ENCODE results near the gene SLC8A1. TPM values are rescaled to one million over a fixed set of nuclear protein-coding genes. Genes with fewer than 3 reads are reported as not detected.

The SLC8A1 gene
- total RNA-seq, 2 donors from 2014 or later, result 3.1 to 22.6 TPM

- intact Hi-C loops (cut with DNase I, micrococcal nuclease), result no loop called here
- no peak for DNase-seq
- no peak for ATAC-seq
Observed at GRCh38 chr2:40339026-40339425, 112.9 kb downstream of the SLC8A1 start.

GRCh38 chr2:40332191-40332826, 119.6 kb downstream of the SLC8A1 start:
- intact Hi-C loops (cut with DNase I, micrococcal nuclease), result no loop called here
- DNase-seq (no peak), ATAC-seq (no peak)

GRCh38 chr2:40330096-40330495, 121.8 kb downstream of the SLC8A1 start:
- DNase-seq, result no peak
- intact Hi-C loops (cut with DNase I, micrococcal nuclease), result no loop called here
- ATAC-seq, result no peak

GRCh38 chr2:40329739-40330030, 122.2 kb downstream of the SLC8A1 start:
- intact Hi-C loops (cut with DNase I, micrococcal nuclease), result no loop called here
- DNase-seq, result peak in 1 of 2 donors; percentile 48
- no peak for ATAC-seq

- intact Hi-C loops (cut with DNase I, micrococcal nuclease), result no loop called here
- no peak for DNase-seq
- no peak for ATAC-seq
Observed at GRCh38 chr2:40325116-40325515, 126.8 kb downstream of the SLC8A1 start.

- DNase-seq (no peak), ATAC-seq (no peak)
- intact Hi-C loops (cut with DNase I, micrococcal nuclease), result no loop called here
Observed at GRCh38 chr2:40324656-40325055, 127.2 kb downstream of the SLC8A1 start.

GRCh38 chr2:40321822-40322221, 130.1 kb downstream of the SLC8A1 start:
- ATAC-seq (no peak), DNase-seq (no peak)
- intact Hi-C loops (cut with DNase I, micrococcal nuclease), result no loop called here

GRCh38 chr2:40321016-40321623, 130.8 kb downstream of the SLC8A1 start:
- intact Hi-C loops (cut with DNase I, micrococcal nuclease), result no loop called here
- no peak for DNase-seq
- no peak for ATAC-seq

- intact Hi-C loops (cut with DNase I, micrococcal nuclease), result no loop called here
- no peak for ATAC-seq
- no peak for DNase-seq
Observed at GRCh38 chr2:40318921-40319320, 133.0 kb downstream of the SLC8A1 start.

GRCh38 chr2:40317761-40318160, 134.1 kb downstream of the SLC8A1 start:
- DNase-seq (no peak), ATAC-seq (no peak)
- intact Hi-C loops (cut with DNase I, micrococcal nuclease), result no loop called here

GRCh38 chr2:40317046-40317445, 134.8 kb downstream of the SLC8A1 start:
- intact Hi-C loops (cut with DNase I, micrococcal nuclease), result no loop called here
- ATAC-seq, result no peak
- DNase-seq, result no peak

- intact Hi-C loops (cut with DNase I, micrococcal nuclease), result no loop called here
- ATAC-seq, result no peak
Observed at GRCh38 chr2:40316620-40317019, 135.3 kb downstream of the SLC8A1 start.

GRCh38 chr2:40315683-40316082, 136.2 kb downstream of the SLC8A1 start:
- no peak for DNase-seq
- intact Hi-C loops (cut with DNase I, micrococcal nuclease), result no loop called here

More at GRCh38 chr2:40316620-40317019, 135.3 kb downstream of the SLC8A1 start:
- no peak for DNase-seq

GRCh38 chr2:40311026-40311425, 140.9 kb downstream of the SLC8A1 start:
- ATAC-seq (no peak), DNase-seq (no peak)
- intact Hi-C loops (cut with DNase I, micrococcal nuclease), result no loop called here

More at GRCh38 chr2:40315683-40316082, 136.2 kb downstream of the SLC8A1 start:
- no peak for ATAC-seq

- intact Hi-C loops (cut with DNase I, micrococcal nuclease), result no loop called here
- no peak for ATAC-seq
- no peak for DNase-seq
Observed at GRCh38 chr2:40310303-40310702, 141.6 kb downstream of the SLC8A1 start.

GRCh38 chr2:40304340-40304739, 147.6 kb downstream of the SLC8A1 start:
- intact Hi-C loops (cut with DNase I, micrococcal nuclease), result no loop called here
- no peak for DNase-seq
- no peak for ATAC-seq

GRCh38 chr2:40303746-40304145, 148.1 kb downstream of the SLC8A1 start:
- intact Hi-C loops (cut with DNase I, micrococcal nuclease), result no loop called here
- no peak for DNase-seq
- no peak for ATAC-seq

- intact Hi-C loops (cut with DNase I, micrococcal nuclease), result no loop called here
- ATAC-seq, result no peak
- DNase-seq, result no peak
Observed at GRCh38 chr2:40302751-40303325, 149.1 kb downstream of the SLC8A1 start.

GRCh38 chr2:40300391-40300790, 151.5 kb downstream of the SLC8A1 start:
- ATAC-seq, result no peak
- intact Hi-C loops (cut with DNase I, micrococcal nuclease), result no loop called here

GRCh38 chr2:40299781-40300180, 152.1 kb downstream of the SLC8A1 start:
- ATAC-seq, result no peak
- no peak for DNase-seq
- intact Hi-C loops (cut with DNase I, micrococcal nuclease), result no loop called here

More at GRCh38 chr2:40300391-40300790, 151.5 kb downstream of the SLC8A1 start:
- DNase-seq, result no peak

- ATAC-seq, result no peak
- DNase-seq, result no peak
- intact Hi-C loops (cut with DNase I, micrococcal nuclease), result no loop called here
Observed at GRCh38 chr2:40299173-40299572, 152.7 kb downstream of the SLC8A1 start.

Data from left colon (tissue), 2 donors.